Eye (tissue), 1 donor: ENCODE measurements around the gene EXTL1.

Source experiments
- DNase-seq: peaks from one replicate; pipeline ENCODE4 v3.0.0-alpha.2; 2015

EXTL1 gene

DNA sequence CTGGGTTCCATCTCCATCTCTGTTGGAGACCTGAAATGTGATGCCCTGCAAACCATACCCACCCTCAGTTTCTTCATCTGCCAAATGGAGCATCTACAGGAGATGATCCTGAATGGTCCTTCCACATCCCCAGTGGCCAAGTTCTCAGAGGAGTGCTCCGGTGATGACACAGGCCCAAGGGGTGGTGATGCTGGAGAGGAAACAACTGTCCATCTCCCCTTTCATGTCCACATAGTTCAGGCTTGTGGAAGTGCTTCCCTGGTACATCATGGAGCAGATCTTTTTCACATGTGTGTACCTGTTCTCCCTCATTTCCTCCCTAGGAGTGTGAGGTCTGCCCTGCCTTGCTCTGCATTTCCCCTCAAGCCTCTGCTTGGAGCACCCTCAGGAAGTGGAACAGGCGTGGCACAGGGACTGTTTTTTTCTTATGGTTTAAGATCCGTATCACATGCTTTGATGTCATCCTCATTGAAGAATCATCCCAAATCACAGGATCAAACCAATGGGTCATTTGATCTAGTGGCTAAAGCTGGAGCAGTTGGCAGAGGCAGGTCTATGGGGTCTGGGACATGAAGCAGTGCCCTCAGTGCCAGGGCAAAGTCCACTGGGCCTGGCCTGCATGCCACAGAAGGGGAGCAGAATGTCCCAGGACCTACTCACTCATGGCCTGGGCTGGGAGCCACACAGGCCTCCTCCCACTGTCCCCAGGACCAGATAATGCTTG lies 54.0 kb downstream of the EXTL1 start:
- DNase-seq = no peak

DNA sequence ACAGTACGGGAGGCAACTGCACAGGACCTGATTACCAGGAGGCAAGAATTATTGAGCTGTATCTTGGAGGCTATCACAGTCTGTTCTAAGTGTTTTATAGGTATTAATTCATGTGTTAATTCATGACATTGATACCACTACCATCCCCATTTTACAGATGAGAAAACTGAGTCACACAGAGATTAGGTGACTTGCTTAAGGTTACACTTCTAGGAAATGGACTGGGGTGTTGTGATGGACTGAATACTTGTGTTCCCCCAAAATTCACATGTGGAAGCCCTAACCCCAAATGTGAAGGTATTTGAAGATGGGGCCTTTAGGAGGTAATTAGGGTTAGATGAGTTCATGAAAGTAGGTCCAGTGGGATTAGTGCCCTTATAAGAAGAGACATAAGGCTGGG lies 55.9 kb downstream of the EXTL1 start:
- no peak for DNase-seq

DNA sequence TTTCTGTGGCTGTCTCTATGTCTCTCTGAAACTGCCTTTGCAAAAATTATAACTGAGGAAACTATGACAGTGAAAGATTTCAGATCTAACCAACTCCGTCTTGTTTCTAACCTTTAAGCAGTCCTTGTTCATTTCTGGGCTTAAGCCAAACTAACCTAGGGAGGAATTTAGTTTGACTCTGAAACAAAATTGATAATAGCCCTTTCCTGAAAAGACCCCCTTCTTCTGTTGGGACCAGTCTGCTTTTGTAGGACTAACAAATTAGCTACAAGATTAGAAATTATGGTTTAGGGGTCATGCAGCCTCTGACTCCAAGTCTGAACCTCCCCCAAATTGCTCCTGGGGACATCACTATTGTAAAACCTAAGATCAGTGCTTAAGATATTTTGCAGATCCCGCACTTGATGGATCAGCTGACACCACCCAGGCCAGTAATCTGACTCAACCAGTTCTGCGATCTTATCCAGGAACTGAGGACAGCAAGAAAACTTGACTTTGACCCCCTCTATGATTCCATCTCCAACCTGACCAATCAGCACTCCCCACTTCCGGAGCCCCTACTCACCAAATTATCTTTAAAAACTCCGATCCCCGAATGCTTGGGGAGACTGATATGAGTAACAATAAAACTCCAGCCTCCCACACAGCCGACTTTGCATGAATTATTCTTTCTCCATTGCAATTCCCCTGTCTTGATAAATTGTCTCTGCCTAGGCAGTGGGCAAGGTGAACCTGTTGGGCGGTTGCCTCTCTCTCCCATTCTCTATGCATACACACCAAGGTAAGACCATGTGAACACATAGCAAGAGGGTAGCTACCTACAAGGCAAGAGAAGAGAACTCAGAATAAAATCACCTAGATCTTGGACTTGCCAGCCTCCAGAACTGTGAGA lies 57.0 kb downstream of the EXTL1 start:
- DNase-seq = no peak

DNA sequence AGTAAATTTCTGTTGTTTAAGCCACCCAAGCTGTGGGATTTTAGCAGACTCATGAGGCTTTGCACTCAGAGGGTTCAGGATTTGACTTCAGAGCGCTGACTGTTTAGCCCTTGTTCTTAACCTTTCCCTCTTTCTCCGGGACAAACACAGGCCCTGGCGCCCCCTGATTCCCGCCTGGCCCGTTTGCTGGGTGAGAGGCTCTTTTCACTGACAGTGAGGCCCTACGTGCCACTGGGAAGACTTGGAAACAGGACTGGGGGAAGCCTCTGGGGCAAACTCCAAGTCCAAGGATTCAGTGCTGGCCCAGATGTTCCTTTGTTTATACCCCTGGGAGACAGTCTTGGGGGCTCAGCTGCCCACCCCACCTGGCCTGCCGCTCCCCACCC lies 57.6 kb downstream of the EXTL1 start:
- no peak for DNase-seq

DNA sequence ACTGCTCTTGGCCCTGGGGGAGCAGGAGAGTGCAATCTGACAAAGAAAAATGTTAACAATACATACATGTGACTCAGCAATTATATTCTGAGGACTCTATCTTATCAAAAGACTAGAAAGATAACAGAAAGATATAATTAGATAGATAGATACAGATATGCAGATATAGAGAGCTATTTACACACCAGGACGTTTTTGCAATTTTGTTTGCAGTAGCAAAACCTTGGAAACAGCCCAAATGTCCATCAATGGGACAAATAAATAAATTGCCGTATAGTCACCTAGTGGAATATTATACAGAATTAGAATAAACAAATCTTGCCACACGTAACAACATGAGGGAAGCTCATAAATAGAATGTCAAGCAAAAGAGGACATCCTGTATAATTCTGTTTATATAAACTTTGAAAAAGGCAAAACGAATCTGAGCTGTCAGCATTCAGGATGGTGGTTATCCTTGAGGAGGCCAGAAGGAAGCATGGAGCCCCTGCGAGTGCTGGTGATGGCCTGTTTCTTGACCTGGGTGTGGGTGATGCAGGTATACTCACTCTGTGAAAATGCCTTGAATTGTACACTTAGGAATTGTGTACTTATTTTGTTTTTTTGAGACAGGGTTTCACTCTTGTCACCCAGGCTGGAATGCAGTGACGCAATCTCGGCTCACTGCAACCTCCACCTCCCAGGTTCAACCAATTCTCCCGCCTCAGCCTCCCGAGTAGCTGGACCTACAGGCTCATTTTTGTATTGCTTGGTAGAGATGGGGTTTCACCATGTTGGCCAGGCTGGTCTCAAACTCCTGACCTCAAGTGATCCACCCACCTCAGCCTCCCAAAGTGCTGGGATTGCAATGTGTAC lies 58.6 kb downstream of the EXTL1 start:
- DNase-seq = no peak

- no peak for DNase-seq
Measured at GRCh38 chr1:26081267-26082019, 59.9 kb downstream of the EXTL1 start.

DNA sequence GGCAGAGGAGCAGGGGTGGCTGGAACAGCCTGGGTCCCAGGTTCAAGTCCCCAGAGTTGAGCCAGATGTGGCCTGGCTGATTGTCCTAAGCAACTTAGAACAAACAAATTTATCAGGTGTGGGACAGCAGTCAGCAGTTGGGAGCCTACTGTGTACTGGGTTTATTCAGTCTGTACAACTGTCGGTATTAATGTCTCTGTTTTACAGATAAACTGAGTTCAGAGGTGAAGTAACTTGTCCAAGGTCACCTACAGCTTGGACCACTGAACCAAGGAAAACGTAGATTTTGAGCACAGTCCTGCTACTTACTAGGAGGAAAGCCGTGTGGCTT lies 60.4 kb downstream of the EXTL1 start:
- no peak for DNase-seq

DNA sequence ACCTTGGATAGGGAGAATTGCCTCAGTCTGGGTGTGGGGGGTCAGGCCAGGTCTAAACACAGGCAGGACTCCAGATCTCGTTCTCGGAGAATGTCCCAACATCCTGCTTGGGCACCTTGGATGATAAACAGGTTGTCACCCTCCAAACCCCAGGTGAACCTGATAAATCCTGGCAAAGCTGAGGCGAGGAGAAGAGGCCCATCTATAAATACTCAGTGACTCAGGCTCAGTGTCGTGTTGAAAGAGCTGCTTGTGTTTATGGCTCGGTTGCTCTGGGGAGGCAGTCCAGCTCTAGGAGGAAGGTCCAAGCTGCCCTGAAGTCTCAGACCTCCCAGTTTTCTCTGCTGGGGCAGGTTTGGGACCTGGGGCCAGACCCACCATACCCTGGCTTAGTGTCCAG lies 61.6 kb downstream of the EXTL1 start:
- DNase-seq = no peak

- no peak for DNase-seq
Measured at GRCh38 chr1:26084091-26084561, 62.6 kb downstream of the EXTL1 start.

DNA sequence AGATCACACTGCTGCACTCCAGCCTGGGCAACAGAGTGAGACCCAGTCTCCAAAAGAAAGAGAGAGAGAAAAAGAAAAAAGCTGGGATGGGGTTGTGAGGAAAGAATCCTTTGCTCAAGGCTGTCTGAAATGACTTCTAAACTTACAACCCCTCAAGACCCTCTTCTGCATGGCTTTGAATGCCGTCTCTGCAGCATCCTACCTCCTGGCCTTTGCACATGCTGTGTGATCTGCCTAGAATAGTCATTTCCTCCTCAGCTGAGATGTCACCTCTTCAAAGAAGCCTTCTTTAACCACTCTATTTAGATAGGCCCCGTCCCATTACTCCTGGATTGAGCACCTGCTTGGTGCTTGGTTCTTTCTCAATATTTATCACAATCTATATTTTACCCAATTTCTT lies 63.3 kb downstream of the EXTL1 start:
- no peak for DNase-seq
